GM03348 (cell line): ENCODE results near the gene ZNF660.
A peak's percentile ranks its signal among the peaks of the same experiment; 100 is the strongest.
"Not testable (repeated sequence)": the region's sequence is repeated elsewhere in the genome, so short reads cannot be mapped to it uniquely, and the experiment has no call there.

Experiments
- DNase-seq: peaks from one replicate; pipeline ENCODE4 v3.0.0; 2012; ENCODE audit warnings: low spot score

Gene ZNF660

GRCh38 chr3:44584646-44585501, at the start of gene ZNF660:
ZNF660 (plus strand) TSS chr3:44584964; CDS start chr3:44594194, 9,230 bp downstream.
- peak; percentile 84 for DNase-seq

GRCh38 chr3:44535364-44535763, 49.4 kb upstream of the ZNF660 start:
- DNase-seq = no peak

GRCh38 chr3:44544811-44545210, 40.0 kb upstream of the ZNF660 start:
- not testable (repeated sequence) for DNase-seq

GRCh38 chr3:44554626-44555592, 29.9 kb upstream of the ZNF660 start, which contains the start of gene ZKSCAN7:
ZKSCAN7 (plus strand) TSS chr3:44555193; CDS start chr3:44557048, 1,855 bp downstream.
- DNase-seq = peak; percentile 91

- peak; percentile 23 for DNase-seq
These were observed 29.0 kb upstream of the ZNF660 start for GRCh38 chr3:44555723-44556122.

- no peak for DNase-seq
These were observed 27.7 kb upstream of the ZNF660 start for GRCh38 chr3:44557074-44557473.

GRCh38 chr3:44561076-44561475, 23.7 kb upstream of the ZNF660 start:
- DNase-seq = no peak

- DNase-seq = no peak
These were observed 22.6 kb upstream of the ZNF660 start for GRCh38 chr3:44562147-44562546.

- DNase-seq = no peak
These were observed 16.2 kb upstream of the ZNF660 start for GRCh38 chr3:44568561-44568960.

GRCh38 chr3:44571024-44571423, 13.7 kb upstream of the ZNF660 start:
- no peak for DNase-seq

GRCh38 chr3:44576613-44577012, 8.2 kb upstream of the ZNF660 start:
- DNase-seq = no peak

GRCh38 chr3:44577354-44577952, 7.3 kb upstream of the ZNF660 start:
- not testable (repeated sequence) for DNase-seq

GRCh38 chr3:44578316-44578715, 6.4 kb upstream of the ZNF660 start:
- DNase-seq = not testable (repeated sequence)

GRCh38 chr3:44578924-44579515, 5.7 kb upstream of the ZNF660 start:
- DNase-seq = not testable (repeated sequence)

GRCh38 chr3:44579749-44580148, 5.0 kb upstream of the ZNF660 start:
- not testable (repeated sequence) for DNase-seq

GRCh38 chr3:44580971-44581370, 3.8 kb upstream of the ZNF660 start:
- not testable (repeated sequence) for DNase-seq

- no peak for DNase-seq
These were observed 11.9 kb downstream of the ZNF660 start for GRCh38 chr3:44596621-44597020.

- DNase-seq = no peak
These were observed 17.0 kb downstream of the ZNF660 start for GRCh38 chr3:44601749-44602148.

GRCh38 chr3:44612678-44613077, 27.9 kb downstream of the ZNF660 start:
- no peak for DNase-seq

- DNase-seq = peak; percentile 95
These were observed 40.2 kb downstream of the ZNF660 start, which contains the start of gene ZNF197 for GRCh38 chr3:44624749-44625480. ZNF197 (plus strand) TSS chr3:44625036; CDS start chr3:44629155, 4,119 bp downstream.

- no peak for DNase-seq
These were observed 44.0 kb downstream of the ZNF660 start for GRCh38 chr3:44628716-44629115.
